Measurements from ENCODE around the gene CERS1. TPM values are rescaled to one million over a fixed set of nuclear protein-coding genes. Genes with fewer than 3 reads are reported as not detected.
A peak's percentile ranks its signal among the peaks of the same experiment; 100 is the strongest.

Gene CERS1
- total RNA-seq, 1 donor, result 0.36 TPM

DNA sequence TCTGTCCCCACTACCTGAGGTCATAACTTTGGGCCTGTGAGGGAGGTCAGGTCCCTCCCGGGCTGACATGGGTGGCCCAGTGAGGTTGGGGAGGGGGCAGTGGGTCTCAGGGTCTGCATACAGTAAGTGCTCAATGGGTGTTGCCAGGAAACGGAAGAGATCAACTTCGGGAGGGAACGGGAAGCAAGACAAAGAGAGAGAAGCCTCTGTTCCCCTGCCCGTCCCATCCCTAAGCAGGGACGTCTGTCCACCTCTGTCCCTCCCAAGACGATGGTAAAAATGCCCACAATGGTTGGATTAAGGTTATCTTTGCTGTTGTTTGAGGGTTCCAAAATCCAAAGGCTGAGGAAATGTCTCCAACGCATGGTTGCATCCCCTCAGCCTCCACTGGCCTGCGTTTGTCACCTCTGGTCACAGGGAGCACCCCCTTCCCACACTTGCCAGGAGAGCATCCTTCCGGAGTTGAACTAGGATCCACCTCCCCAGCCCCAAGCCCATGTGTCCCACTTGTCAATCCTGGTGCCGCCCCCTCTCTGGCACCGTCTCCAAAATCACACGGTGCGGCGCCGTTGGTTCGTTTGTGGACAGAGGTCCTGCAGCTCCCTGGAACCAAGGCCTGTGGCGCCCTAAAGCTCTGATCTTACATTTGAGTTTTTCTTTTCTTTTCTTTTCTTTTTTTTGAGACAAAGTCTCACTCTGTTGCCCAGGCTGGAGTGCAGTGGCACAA lies 45.8 kb upstream of the CERS1 start:
- Histone ChIP-seq H3K9me3 (ENCODE audit: low read depth, low read length) (no peaks in the 10 kb centered on the region), H2AFZ (ENCODE audit: low read length) (peak overlapping the region; percentile 90), H3K4me3 (ENCODE audit: insufficient read depth, low read length) (peak overlapping the region; percentile 62), H3K27me3 (ENCODE audit: insufficient read depth, low read length) (no peaks in the 10 kb centered on the region), H3K4me1 (ENCODE audit: insufficient read depth, low read length) (peaks cover 7% of the 10 kb centered on the region), H3K4me2 (ENCODE audit: insufficient read depth, low read length) (peak overlapping the region; percentile 82), H3K36me3 (ENCODE audit: insufficient read depth, low read length) (peaks cover 16% of the 10 kb centered on the region), H3K27ac (ENCODE audit: low read depth, low read length) (no peak overlapping the region), H3K79me2 (ENCODE audit: insufficient read depth, low read length) (peaks cover 35% of the 10 kb centered on the region), H4K20me1 (ENCODE audit: insufficient read depth, low read length) (peaks cover 4% of the 10 kb centered on the region)
- DNase-seq (ENCODE audit: insufficient read length, low spot score, missing footprints), result peak; percentile 73
- TF ChIP-seq, protein P1, sequence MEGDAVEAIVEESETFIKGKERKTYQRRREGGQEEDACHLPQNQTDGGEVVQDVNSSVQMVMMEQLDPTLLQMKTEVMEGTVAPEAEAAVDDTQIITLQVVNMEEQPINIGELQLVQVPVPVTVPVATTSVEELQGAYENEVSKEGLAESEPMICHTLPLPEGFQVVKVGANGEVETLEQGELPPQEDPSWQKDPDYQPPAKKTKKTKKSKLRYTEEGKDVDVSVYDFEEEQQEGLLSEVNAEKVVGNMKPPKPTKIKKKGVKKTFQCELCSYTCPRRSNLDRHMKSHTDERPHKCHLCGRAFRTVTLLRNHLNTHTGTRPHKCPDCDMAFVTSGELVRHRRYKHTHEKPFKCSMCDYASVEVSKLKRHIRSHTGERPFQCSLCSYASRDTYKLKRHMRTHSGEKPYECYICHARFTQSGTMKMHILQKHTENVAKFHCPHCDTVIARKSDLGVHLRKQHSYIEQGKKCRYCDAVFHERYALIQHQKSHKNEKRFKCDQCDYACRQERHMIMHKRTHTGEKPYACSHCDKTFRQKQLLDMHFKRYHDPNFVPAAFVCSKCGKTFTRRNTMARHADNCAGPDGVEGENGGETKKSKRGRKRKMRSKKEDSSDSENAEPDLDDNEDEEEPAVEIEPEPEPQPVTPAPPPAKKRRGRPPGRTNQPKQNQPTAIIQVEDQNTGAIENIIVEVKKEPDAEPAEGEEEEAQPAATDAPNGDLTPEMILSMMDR (IDR thresholded peaks at IDR 0.05; ENCODE audit: extremely low read depth, low read depth, low read length), result no peak

DNA sequence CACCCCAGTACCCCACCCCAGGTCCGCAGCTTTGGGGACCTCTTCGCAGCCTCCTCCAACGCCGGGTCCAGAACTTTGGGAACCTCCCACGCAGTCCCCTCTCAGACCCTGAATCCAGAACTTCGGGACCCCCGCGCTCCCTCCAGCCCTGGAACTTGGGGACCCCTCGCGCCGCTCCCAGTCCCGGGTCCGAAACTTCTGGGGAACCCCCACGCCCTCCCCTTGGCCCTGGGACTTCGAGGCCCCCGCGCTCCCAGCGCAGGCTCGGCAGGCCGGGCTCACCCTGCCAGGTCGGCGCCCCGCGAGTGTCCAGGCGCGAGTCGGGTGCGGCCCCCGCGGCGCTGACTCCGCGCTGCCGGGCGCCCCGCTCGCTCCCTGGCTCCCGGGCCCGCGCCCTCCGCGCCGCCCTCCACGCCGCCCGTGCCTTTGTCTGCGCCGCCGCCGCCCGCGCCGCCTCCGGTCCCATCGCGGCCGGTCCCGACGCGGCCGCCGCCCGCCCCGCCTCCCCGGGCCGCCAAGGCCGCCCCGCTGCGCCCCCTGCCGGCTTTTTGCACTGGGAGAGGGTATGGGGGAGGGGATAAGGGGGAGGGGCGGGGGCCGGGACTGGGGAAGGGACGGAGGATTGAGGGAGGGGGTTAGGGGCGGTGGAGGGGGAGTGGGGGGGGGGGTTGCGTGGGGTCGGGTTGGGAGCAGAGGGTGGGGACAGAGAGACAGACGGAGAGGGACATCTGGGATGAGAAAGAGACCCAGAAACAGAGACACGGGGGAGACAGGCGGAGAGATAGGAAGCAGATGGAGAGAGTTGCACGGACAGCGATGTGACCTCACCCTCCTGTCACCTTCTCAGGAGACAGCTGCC lies 45.0 kb upstream of the CERS1 start, which contains the start of gene HOMER3:
Gene HOMER3 (minus strand): TSS at position 449 of the 859 bp plus-strand sequence. CDS start 2,235 bp downstream, outside the sequence.
- peaks cover 7% of the 10 kb centered on the region for H3K4me1 ChIP-seq (ENCODE audit: insufficient read depth, low read length)
- peaks cover 35% of the 10 kb centered on the region for H3K79me2 ChIP-seq (ENCODE audit: insufficient read depth, low read length)
- H3K9me3 ChIP-seq (ENCODE audit: low read depth, low read length), result no peaks in the 10 kb centered on the region
- H3K36me3 ChIP-seq (ENCODE audit: insufficient read depth, low read length), result peaks cover 15% of the 10 kb centered on the region
- peak within 1 kb of the TSS; percentile 91 for H3K4me2 ChIP-seq (ENCODE audit: insufficient read depth, low read length)
- peaks cover 4% of the 10 kb centered on the region for H4K20me1 ChIP-seq (ENCODE audit: insufficient read depth, low read length)
- TF ChIP-seq, protein P1 (IDR thresholded peaks at IDR 0.05; ENCODE audit: extremely low read depth, low read depth, low read length), result peak; percentile 9
- H3K27ac ChIP-seq (ENCODE audit: low read depth, low read length), result peak within 1 kb of the TSS; percentile 78
- peak within 1 kb of the TSS; percentile 88 for H3K4me3 ChIP-seq (ENCODE audit: insufficient read depth, low read length)
- peak; percentile 100 for DNase-seq (ENCODE audit: insufficient read length, low spot score, missing footprints)
- no peaks in the 10 kb centered on the region for H3K27me3 ChIP-seq (ENCODE audit: insufficient read depth, low read length)
- peak within 1 kb of the TSS; percentile 90 for H2AFZ ChIP-seq (ENCODE audit: low read length)

DNA sequence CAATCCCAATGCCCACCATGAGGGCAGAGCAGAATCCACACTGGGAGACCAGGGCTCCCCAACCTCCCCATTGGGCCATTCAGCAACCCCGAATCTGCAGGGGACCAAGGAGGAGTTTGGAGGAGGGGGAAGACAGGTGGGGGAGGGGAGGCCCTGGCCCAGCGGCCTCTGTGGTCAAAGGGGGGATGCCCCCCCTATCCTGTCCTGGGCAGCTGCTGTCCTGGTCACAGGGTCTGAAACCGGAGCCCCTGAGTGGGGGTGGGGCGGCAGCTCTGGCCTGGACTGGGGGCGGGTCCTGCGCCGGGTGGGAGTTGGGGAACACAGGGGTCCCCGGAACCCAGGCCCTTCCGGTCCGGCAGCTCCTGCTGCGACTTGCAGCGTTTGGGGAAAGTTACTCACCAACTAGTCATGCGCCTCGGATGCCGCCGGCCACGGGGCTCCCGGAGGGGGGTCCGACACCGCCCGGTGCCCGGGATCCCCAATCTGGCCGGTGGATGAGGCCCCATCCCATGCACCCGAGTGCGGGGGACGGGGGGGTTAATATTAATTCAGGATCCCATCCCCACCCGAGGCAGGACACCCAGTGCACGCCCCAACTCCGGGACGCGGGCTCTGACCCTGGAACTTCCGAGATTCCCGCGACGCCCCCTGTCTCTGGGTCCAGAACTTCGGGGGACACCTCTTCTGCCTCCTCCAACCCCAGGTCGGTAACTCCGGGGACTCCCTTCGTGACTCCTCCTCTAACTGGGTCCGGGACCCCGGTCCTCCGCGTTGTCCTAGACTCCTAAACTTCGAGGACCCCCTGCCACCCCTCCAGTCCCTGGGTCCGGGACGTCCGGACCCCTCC lies 44.2 kb upstream of the CERS1 start:
- peak overlapping the region; percentile 78 for H3K27ac ChIP-seq (ENCODE audit: low read depth, low read length)
- H3K79me2 ChIP-seq (ENCODE audit: insufficient read depth, low read length), result peaks cover 35% of the 10 kb centered on the region
- peak; percentile 99 for DNase-seq (ENCODE audit: insufficient read length, low spot score, missing footprints)
- H3K36me3 ChIP-seq (ENCODE audit: insufficient read depth, low read length), result peaks cover 19% of the 10 kb centered on the region
- H3K27me3 ChIP-seq (ENCODE audit: insufficient read depth, low read length), result no peaks in the 10 kb centered on the region
- H2AFZ ChIP-seq (ENCODE audit: low read length), result peak overlapping the region; percentile 80
- TF ChIP-seq, protein P1 (IDR thresholded peaks at IDR 0.05; ENCODE audit: extremely low read depth, low read depth, low read length), result no peak
- peak overlapping the region; percentile 88 for H3K4me3 ChIP-seq (ENCODE audit: insufficient read depth, low read length)
- H3K4me1 ChIP-seq (ENCODE audit: insufficient read depth, low read length), result peaks cover 7% of the 10 kb centered on the region
- peaks cover 4% of the 10 kb centered on the region for H4K20me1 ChIP-seq (ENCODE audit: insufficient read depth, low read length)
- H3K4me2 ChIP-seq (ENCODE audit: insufficient read depth, low read length), result peak overlapping the region; percentile 91
- H3K9me3 ChIP-seq (ENCODE audit: low read depth, low read length), result no peaks in the 10 kb centered on the region

Measured in osteoblast (primary cell).